ENCODE measurements around the gene CTDP1.
"Not testable (repeated sequence)": the region's sequence is repeated elsewhere in the genome, so short reads cannot be mapped to it uniquely, and the experiment has no call there.

CTDP1 gene

GRCh38 chr18:79718878-79719477, 39.4 kb downstream of the CTDP1 start:
- H3K4me3 ChIP-seq (ENCODE audit: low read length) = no peak overlapping the region
- TF ChIP-seq CTCF (conservative IDR thresholded peaks at IDR 0.05; ENCODE audit: low read depth, low read length) = no peak
- no peak for DNase-seq (ENCODE audit: low read depth)

GRCh38 chr18:79719478-79720358, 40.1 kb downstream of the CTDP1 start:
- DNase-seq (ENCODE audit: low read depth); H3K4me3 ChIP-seq (ENCODE audit: low read length): not testable (repeated sequence)

DNA sequence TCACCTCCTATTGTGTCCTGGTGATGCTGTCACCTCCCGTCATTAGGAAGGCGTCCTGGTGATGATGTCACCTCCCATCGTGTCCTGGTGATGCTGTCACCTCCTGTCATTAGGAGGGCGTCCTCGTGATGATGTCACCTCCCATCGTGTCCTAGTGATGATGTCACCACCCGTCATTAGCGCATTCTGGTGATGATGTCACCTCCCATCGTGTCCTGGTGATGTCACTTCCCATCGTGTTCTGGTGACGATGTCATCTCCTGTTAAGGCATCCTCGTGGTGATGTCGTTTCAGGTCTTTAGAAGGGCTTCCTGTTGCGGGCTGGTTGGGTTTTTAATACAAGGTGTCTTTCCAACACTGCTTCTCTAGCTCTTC, 40.7 kb downstream of the CTDP1 start:
- DNase-seq (ENCODE audit: low read depth) = no peak
- no peak overlapping the region for H3K4me3 ChIP-seq (ENCODE audit: low read length)
- TF ChIP-seq CTCF (conservative IDR thresholded peaks at IDR 0.05; ENCODE audit: low read depth, low read length) = no peak

- TF ChIP-seq CTCF (conservative IDR thresholded peaks at IDR 0.05; ENCODE audit: low read depth, low read length) = no peak
- no peak overlapping the region for H3K4me3 ChIP-seq (ENCODE audit: low read length)
- DNase-seq (ENCODE audit: low read depth) = no peak
These were observed 43.4 kb downstream of the CTDP1 start for GRCh38 chr18:79723036-79723435.

DNA sequence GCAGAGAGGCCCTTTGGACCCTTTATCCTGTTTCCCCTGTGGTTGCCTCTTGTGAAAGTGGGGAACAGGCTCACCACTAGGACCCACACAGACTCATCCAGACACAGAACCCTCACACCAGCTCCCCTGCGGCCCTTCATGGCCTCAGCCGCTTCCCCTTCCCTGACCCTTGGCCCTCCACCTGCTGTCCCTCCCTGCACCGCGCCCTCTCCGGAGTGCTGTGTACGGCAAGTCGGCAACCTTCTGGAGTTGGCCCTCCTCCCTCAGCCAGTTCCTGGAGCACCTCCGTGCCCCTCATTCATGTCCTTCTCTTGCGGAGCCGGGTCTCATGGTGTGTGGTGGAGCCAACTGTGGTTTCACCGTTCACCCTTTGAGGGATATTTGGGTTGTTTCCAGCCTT, 44.0 kb downstream of the CTDP1 start:
- no peak overlapping the region for H3K4me3 ChIP-seq (ENCODE audit: low read length)
- no peak for DNase-seq (ENCODE audit: low read depth)
- TF ChIP-seq CTCF (conservative IDR thresholded peaks at IDR 0.05; ENCODE audit: low read depth, low read length) = no peak

GRCh38 chr18:79724299-79725080, 44.9 kb downstream of the CTDP1 start:
- DNase-seq (ENCODE audit: low read depth) = no peak
- H3K4me3 ChIP-seq (ENCODE audit: low read length) = no peak overlapping the region
- TF ChIP-seq CTCF (conservative IDR thresholded peaks at IDR 0.05; ENCODE audit: low read depth, low read length) = no peak

- no peak for DNase-seq (ENCODE audit: low read depth)
- no peak for TF ChIP-seq CTCF (conservative IDR thresholded peaks at IDR 0.05; ENCODE audit: low read depth, low read length)
- H3K4me3 ChIP-seq (ENCODE audit: low read length) = no peak overlapping the region
These were observed 45.9 kb downstream of the CTDP1 start for GRCh38 chr18:79725486-79725885.
